Activated T-cell treated with anti-CD3 and anti-CD28 coated beads, Interleukin-2, amount 50 U/mL, for 72 hours (primary cell): ENCODE results near the gene CMTM8. TPM values are rescaled to one million over a fixed set of nuclear protein-coding genes. Genes with fewer than 3 reads are reported as not detected.

Experiments used
- ATAC-seq, 2 donors: fragments of 150-1000 bp; cut with Tn5 transposase; replicated peaks in 1 of 2; 2 replicates each; pipeline ENCODE4 v1.10.0; 2021; ENCODE audit warnings: moderate library complexity in 2 of 2, mild to moderate bottlenecking in 1 of 2
- DNase-seq, 2 donors: peaks; one replicate each; pipeline ENCODE4 v3.0.0; 2021 to 2022; ENCODE audit warnings: mixed read lengths in 1 of 2
- H3K27ac Mint-ChIP-seq: one replicate; pipeline ENCODE4 v1.8.0; 2022; ENCODE audit warnings: mild to moderate bottlenecking, moderate library complexity, mixed read lengths
- H3K27me3 Mint-ChIP-seq: one replicate; pipeline ENCODE4 v1.8.0; 2022; ENCODE audit warnings: low read depth, mixed read lengths
- H3K36me3 Mint-ChIP-seq, 2 donors: one replicate each; pipeline ENCODE4 v1.8.0; 2022; ENCODE audit warnings: mixed read lengths in 2 of 2, mild to moderate bottlenecking in 1 of 2; ENCODE audit not compliant: insufficient read depth in 2 of 2
- H3K4me1 Mint-ChIP-seq: one replicate; pipeline ENCODE4 v1.8.0; 2022; ENCODE audit warnings: low read depth, mixed read lengths
- H3K4me3 Mint-ChIP-seq, 2 donors: one replicate each; pipeline ENCODE4 v1.8.0; 2022; ENCODE audit warnings: mild to moderate bottlenecking in 2 of 2, mixed read lengths in 2 of 2, moderate library complexity in 2 of 2
- H3K9me3 Mint-ChIP-seq, 2 donors: one replicate each; pipeline ENCODE4 v1.8.0; 2022; ENCODE audit warnings: mixed read lengths in 2 of 2
- total RNA-seq, 2 donors: library from RNA; stranded (reverse); gene quantifications; one replicate each; pipeline ENCODE4 v1.2.3, GENCODE V29; 2022

The CMTM8 gene
- total RNA-seq, 2 donors from 2014 or later: 7.1 to 9.0 TPM

DNA sequence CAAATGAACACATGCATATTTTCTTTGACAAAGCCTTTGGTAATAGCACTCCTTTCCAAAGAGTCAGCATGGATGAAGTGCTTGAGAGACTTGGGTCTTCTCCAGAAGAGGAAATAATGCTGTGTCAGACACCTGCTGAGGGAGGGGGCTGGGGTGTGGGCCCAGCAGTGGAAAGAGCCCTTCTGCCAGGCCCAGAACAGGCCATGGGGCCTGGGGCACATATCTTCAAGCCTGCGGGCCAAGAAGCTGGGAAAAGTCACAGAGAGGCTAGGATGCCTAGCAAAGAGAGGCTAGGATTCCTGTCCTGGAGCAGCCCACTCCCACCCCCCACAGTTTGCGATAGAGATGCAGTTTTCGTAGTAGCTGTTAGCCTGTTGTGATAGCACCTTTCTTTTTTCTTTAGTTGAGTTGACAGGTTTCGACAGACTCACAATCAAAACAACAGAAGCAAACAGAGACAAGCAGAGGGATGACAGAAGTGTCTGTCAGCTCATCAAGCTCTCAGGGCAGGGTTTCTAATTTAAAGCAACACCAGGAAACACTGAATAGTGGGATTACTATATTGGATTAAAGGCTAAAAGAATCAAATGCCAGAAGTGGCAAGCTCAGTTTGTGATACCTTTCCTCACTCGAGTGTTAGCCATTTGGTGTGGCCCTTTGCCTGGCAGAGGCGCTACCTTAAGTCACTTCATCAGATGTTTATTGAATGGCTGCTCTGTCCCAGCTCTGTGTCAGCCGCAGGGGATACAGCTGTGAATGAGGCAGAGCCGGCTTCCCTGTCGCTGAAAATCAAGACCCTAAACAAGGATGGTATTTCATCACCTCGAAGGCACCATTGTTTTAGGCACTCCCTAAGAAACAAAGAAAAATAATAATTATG, 172.1 kb downstream of the CMTM8 start:
- Mint-ChIP-seq H3K27me3 (no peaks in the 10 kb centered on the region), H3K4me3 (no peak overlapping the region), H3K4me1 (peaks cover 66% of the 10 kb centered on the region), H3K27ac (peak overlapping the region; percentile 55), H3K36me3 (peaks cover 2% of the 10 kb centered on the region in 2 donors), H3K9me3 (no peaks in the 10 kb centered on the region)
- DNase-seq: no peak
- ATAC-seq: no peak

DNA sequence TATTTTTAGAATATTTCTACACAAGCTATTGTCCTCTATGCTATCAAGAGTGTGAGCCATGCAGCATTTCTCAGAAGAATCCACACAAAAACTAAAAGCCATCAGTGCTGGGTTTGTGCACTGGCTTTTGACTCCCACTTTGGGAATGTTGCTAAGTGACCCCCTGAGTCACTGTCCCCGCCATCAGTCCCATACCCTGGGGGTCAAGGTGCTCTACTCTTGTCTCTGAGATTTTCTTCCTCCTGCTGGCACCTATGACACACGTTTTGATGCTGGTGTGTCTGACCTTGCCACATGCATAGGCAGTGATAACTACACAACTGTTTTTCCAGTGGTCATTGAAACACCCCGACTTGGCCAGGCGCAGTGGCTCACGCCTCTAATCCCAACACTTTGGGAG, 173.0 kb downstream of the CMTM8 start:
- peaks cover 70% of the 10 kb centered on the region for H3K4me1 Mint-ChIP-seq

DNA sequence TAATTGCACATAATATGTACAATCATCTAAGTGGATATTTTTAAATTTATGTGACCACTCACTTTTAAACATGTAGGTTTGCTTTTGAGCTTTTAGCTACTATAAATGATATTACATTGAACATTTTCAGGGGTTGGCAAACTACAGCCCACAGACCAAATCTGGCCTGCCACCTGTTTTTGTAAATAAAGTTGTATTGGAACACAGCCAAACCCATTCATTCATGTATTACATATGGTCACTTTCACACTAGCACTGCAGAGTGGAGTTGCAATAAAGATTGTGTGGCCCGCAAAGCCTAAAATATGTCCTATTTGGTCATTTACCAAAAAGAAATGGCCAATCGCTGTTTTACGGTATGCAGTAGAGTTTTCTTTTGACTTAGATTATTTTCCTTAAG, 174.4 kb downstream of the CMTM8 start:
- Mint-ChIP-seq H3K36me3 (peaks cover 0 to 4% of the 10 kb centered on the region in 2 donors), H3K4me1 (peaks cover 70% of the 10 kb centered on the region)
- ATAC-seq: no peak

More for the DNA sequence above, 173.0 kb downstream of the CMTM8 start:
- Mint-ChIP-seq H3K27ac (no peak overlapping the region), H3K4me3 (no peak overlapping the region), H3K27me3 (no peaks in the 10 kb centered on the region), H3K36me3 (peaks cover 0 to 2% of the 10 kb centered on the region in 2 donors), H3K9me3 (no peaks in the 10 kb centered on the region)
- no peak for DNase-seq
- ATAC-seq: no peak

DNA sequence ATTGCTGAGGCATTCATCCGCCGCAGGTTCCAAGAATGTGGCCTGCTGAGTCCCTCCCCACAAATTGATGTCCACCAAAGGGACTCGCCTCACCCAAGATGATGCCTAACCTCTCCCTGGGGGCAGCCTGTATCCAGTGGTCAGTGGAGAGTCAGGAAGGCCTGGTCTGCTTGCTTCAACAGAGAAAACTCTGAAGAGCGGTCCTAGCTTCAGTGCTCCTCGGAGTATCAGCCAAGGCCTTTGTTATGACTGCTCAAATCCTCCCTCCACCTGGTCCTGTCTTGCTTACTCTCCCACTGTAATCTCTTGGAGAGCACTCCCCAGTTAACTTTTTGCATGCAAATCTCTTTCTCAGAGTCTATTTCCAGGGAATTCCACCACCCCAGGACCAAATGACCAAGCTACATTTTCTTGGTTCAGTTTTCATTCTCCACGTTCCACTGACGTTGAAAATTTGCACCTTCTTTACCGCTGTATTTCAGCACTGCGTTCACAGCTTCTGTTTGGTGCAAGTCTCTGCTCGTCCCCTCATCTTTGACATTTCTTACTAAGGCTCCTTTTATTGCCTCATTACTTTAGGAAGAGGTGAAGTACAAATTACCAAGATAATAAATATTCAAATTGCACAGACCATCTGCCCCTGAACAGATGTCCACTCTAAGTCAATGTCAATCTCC, 175.5 kb downstream of the CMTM8 start:
- H3K4me3 Mint-ChIP-seq: peak overlapping the region; percentile 50 to 77
- H3K27ac Mint-ChIP-seq: peak overlapping the region; percentile 97
- H3K36me3 Mint-ChIP-seq: peaks cover 0 to 6% of the 10 kb centered on the region in 2 donors
- H3K4me1 Mint-ChIP-seq: peaks cover 76% of the 10 kb centered on the region
- H3K27me3 Mint-ChIP-seq: no peaks in the 10 kb centered on the region
- DNase-seq (no peak), ATAC-seq (no peak)
- no peaks in the 10 kb centered on the region for H3K9me3 Mint-ChIP-seq

More for the DNA sequence above, 174.4 kb downstream of the CMTM8 start:
- Mint-ChIP-seq H3K4me3 (no peak overlapping the region), H3K27me3 (no peaks in the 10 kb centered on the region), H3K27ac (no peak overlapping the region), H3K9me3 (no peaks in the 10 kb centered on the region)
- DNase-seq: no peak

DNA sequence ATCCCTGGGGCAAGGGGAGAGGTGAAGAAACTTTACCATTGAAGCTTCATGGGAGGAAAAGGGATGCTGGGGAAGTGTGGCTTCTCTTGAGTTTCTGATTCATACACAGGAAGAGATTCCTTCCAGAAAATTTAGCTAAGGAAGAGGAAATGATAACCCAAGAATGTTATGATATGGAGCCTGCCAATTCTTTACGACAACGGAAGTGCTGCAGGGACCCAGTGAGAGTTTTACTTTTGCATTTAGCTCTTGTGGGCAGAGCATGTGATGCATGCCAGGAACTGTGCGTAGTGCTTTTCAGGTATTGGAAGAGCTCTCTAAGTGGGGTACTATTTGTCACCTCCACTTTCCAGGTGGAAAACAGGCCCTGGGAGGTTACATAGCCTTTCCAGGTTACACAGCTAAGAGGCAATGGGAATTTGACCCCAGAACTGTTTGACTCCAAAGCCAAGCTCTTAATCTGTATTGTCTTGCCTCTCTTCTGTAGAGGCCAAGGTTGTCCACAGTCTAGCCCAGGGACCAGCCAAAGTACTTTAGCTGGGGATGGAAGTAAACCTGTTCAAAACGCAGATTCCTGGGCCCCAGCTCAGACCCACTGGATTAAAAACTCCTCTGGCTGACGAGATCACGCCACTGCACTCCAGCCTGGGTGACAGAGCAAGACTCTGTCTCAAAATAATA, 176.2 kb downstream of the CMTM8 start:
- H3K27ac Mint-ChIP-seq: peak overlapping the region; percentile 97
- H3K36me3 Mint-ChIP-seq: peaks cover 4 to 11% of the 10 kb centered on the region in 2 donors
- peak overlapping the region; percentile 50 to 77 for H3K4me3 Mint-ChIP-seq
- H3K9me3 Mint-ChIP-seq: peaks cover 0 to 4% of the 10 kb centered on the region in 2 donors
- peak; percentile 85 to 88 for ATAC-seq
- DNase-seq: peak; percentile 47 to 55
- H3K4me1 Mint-ChIP-seq: peaks cover 76% of the 10 kb centered on the region
- no peaks in the 10 kb centered on the region for H3K27me3 Mint-ChIP-seq

DNA sequence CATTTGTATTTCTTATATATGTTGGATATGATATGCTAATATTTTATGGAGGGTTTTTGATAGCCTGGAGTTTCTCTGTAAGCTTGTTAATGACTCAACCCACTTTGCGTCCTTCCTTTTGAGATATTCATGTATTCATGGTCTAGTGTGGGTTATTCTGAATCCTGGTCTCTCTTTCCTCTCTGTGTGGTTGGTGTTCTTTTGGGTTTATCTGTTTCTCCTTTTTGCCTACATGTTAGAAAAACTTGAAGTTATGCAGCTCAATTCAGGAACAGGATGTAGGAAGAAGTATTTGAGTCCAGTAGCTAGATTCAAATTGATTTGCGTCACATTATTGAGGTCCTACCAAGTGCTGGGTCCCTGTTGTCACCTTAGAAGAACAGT, 181.3 kb downstream of the CMTM8 start:
- H3K4me1 Mint-ChIP-seq: peaks cover 95% of the 10 kb centered on the region
- ATAC-seq (no peak), DNase-seq (no peak)
- H3K9me3 Mint-ChIP-seq: peaks cover 0 to 4% of the 10 kb centered on the region in 2 donors
- peaks cover 4 to 9% of the 10 kb centered on the region in 2 donors for H3K36me3 Mint-ChIP-seq
- H3K27me3 Mint-ChIP-seq: no peaks in the 10 kb centered on the region
- peak overlapping the region; percentile 96 for H3K27ac Mint-ChIP-seq
- H3K4me3 Mint-ChIP-seq: peak overlapping the region; percentile 84 to 86

Other genes with a start within 250 kb of the CMTM8 start
- gene GPD1L, start 132.1 kb upstream of the CMTM8 start, total RNA-seq: 10 to 100 TPM; 20.6 to 24.2 TPM
- gene CMTM7, start 153.2 kb downstream of the CMTM8 start, total RNA-seq: 10 to 100 TPM; 61.0 to 72.3 TPM